Measurements from ENCODE around the gene SMDT1.
A peak's percentile ranks its signal among the peaks of the same experiment; 100 is the strongest.

The SMDT1 gene, protein sequence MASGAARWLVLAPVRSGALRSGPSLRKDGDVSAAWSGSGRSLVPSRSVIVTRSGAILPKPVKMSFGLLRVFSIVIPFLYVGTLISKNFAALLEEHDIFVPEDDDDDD

DNA sequence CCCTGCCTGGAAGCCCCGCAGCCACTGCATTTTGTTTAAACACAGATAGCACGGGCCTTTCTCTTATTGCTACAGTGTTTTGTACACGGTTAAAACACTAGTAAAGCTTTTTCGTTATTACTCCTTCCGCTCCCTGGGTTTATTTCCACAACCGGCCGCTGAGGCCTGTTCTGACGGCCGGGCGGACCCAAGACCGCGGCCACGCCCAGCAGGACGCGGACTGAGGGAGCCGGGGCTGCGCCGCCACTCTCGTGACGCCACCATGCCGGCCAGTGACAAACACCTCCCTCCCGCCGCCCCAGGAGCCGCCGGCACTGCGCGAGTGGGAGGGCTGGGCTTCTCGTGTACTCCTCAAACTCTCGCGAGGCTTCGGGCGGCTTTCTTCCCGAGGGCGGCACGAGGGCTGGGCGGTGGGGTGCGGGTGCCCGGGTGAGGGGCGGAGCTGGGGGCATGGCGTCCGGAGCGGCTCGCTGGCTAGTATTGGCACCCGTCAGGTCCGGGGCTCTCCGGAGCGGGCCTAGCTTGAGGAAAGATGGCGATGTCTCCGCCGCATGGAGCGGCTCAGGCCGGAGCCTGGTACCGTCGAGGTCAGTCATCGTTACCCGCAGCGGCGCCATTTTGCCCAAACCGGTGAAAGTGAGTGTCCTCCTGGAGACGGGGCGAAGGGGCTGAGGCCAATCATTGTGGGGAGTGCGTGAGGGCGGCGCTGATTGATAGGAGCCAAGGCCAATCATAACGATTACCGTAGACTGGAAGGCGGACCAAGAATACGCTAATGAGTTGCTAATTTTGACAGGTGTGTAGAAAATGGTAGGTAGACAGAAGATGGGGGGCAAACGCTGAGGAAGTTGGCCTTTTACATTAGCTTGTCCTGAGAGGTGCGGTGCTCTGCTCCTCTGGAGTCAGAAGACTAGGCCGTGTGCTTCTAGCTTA is at the start of gene SMDT1:
Gene SMDT1, plus strand, starts transcription at position 382 of the 933 bp plus-strand sequence. Its CDS starts 69 bp downstream, at position 451.
- no peaks in the 10 kb centered on the region for H3K9me3 ChIP-seq (ENCODE audit: control insufficient read depth, insufficient read depth, low read length)
- H3K9ac ChIP-seq (ENCODE audit: low read depth, low read length): peak within 1 kb of the TSS; percentile 74
- no peaks in the 10 kb centered on the region for H3K27me3 ChIP-seq (ENCODE audit: control insufficient read depth, insufficient read depth, low read length)
- peak within 1 kb of the TSS; percentile 84 for H3K4me3 ChIP-seq (ENCODE audit: low read depth, low read length)
- H3K4me1 ChIP-seq (ENCODE audit: control insufficient read depth, insufficient read depth, low read length): peaks cover 4% of the 10 kb centered on the region
- H3K36me3 ChIP-seq (ENCODE audit: control insufficient read depth, insufficient read depth, low read length): peaks cover 16% of the 10 kb centered on the region

DNA sequence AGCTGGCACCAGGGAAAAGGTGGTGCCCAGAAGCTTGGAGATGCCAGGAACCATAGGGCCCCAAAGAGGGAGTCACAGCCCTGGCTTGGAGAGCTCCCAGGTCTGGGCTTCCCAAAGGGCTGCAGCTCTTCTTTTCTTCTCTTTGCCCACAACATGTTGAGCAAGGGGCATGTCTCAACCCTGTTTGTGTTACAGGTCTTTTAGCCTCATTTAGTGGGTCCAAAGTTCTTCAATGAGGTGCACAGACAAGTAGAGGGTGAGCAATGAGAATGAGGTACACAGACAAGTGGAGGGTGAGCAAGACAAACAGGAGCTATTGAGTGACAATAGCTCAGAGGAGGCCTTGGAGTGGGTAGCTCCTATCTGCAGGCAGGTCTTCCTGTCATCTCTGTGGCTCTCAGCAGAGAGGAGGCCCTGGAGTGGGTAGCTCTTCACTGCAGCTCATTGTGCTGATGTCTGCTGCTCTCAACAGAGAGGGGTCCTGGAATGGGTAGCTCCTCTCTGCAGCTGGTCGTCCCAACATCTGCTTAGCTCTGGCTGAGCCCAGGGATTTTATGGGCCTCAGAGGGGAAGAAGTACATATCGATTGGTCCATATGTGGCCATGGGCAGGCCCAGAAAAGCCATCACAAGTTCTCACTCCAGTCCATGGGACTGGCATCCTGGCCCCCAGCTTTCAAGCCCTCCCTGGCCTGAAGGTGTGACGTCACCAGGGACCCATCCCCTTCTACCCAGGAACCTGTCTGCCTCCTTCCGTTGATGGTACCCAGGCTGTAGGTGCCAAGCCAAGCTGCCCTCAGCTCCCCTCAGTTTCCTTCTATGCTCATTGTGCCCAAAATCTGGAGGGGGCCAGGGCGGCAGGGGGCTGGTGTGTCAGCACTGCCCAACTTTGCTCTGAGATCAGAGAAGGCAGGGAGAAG is 46.0 kb upstream of the SMDT1 start:
- Histone ChIP-seq H3K4me3 (ENCODE audit: low read depth, low read length) (no peak overlapping the region), H3K4me1 (ENCODE audit: control insufficient read depth, insufficient read depth, low read length) (no peaks in the 10 kb centered on the region), H3K27me3 (ENCODE audit: control insufficient read depth, insufficient read depth, low read length) (no peaks in the 10 kb centered on the region), H3K9me3 (ENCODE audit: control insufficient read depth, insufficient read depth, low read length) (no peaks in the 10 kb centered on the region), H3K9ac (ENCODE audit: low read depth, low read length) (no peak overlapping the region), H3K36me3 (ENCODE audit: control insufficient read depth, insufficient read depth, low read length) (no peaks in the 10 kb centered on the region)

DNA sequence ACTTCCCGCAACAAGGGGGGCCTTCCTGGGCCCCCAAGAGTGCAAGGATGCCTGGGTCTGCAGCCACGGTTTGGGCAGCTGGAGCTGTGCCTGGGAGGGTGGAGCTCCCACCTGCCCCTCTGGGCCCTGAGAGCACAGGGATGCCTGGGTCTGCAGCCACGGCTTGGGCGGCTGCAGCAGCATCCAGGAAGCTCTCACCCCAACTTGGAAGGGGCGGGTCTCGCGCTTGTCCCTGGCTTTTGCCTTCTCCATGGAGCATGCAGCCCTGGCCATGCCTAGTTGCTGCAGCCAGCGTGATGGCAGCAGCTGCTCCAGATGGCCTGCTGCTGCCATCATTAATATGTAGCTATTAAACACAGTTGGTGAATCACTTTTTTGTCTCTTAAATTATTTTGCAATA is 44.2 kb upstream of the SMDT1 start:
- H3K9me3 ChIP-seq (ENCODE audit: control insufficient read depth, insufficient read depth, low read length): no peaks in the 10 kb centered on the region

DNA sequence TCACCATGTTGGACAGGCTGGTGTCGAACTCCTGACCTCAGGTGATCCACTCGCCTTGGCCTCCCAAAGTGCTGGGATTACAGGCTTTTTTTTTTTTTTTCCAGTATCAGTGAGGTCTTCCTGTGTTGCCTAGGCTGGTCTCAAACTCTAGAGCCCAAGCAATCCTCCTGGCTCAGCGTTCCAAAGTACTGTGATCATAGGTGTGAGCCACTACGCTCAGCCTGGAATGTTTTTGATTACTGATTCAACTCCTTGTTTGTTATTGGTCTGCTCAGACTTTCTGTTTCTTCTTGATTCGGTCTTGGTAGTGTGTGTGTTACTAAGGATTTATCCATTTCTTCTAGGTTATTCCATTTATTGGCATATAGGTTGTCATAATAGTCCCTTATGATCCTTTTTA is 40.2 kb upstream of the SMDT1 start:
- H3K9me3 ChIP-seq (ENCODE audit: control insufficient read depth, insufficient read depth, low read length): no peaks in the 10 kb centered on the region
- H3K4me3 ChIP-seq (ENCODE audit: low read depth, low read length): no peak overlapping the region
- H3K9ac ChIP-seq (ENCODE audit: low read depth, low read length): no peak overlapping the region
- no peaks in the 10 kb centered on the region for H3K27me3 ChIP-seq (ENCODE audit: control insufficient read depth, insufficient read depth, low read length)
- H3K4me1 ChIP-seq (ENCODE audit: control insufficient read depth, insufficient read depth, low read length): no peaks in the 10 kb centered on the region
- no peaks in the 10 kb centered on the region for H3K36me3 ChIP-seq (ENCODE audit: control insufficient read depth, insufficient read depth, low read length)

More for the DNA sequence above, 44.2 kb upstream of the SMDT1 start:
- H3K4me3 ChIP-seq (ENCODE audit: low read depth, low read length): no peak overlapping the region
- no peaks in the 10 kb centered on the region for H3K36me3 ChIP-seq (ENCODE audit: control insufficient read depth, insufficient read depth, low read length)
- no peaks in the 10 kb centered on the region for H3K27me3 ChIP-seq (ENCODE audit: control insufficient read depth, insufficient read depth, low read length)
- no peak overlapping the region for H3K9ac ChIP-seq (ENCODE audit: low read depth, low read length)
- H3K4me1 ChIP-seq (ENCODE audit: control insufficient read depth, insufficient read depth, low read length): no peaks in the 10 kb centered on the region

DNA sequence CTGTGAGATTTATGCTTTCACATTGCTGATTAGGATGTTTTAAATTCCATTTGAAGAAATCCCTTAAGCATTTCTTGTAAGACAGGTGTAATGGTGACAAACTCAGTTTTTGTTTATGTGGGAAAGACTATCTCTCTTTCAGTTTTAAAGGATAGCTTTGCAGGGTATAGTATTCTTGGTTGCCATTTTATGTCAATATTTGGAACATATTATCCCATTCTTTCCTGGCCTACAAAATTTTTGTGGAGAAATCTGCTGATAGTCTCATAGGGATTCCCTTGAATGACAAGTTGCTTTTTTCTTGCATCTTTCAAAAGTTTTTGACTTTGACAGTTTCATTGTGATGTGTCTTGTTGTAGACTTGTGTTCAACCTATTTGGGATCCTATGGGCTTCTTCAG is 37.7 kb upstream of the SMDT1 start:
- H3K4me1 ChIP-seq (ENCODE audit: control insufficient read depth, insufficient read depth, low read length): no peaks in the 10 kb centered on the region
- no peaks in the 10 kb centered on the region for H3K27me3 ChIP-seq (ENCODE audit: control insufficient read depth, insufficient read depth, low read length)
- H3K9ac ChIP-seq (ENCODE audit: low read depth, low read length): no peak overlapping the region
- H3K4me3 ChIP-seq (ENCODE audit: low read depth, low read length): no peak overlapping the region
- no peaks in the 10 kb centered on the region for H3K9me3 ChIP-seq (ENCODE audit: control insufficient read depth, insufficient read depth, low read length)
- H3K36me3 ChIP-seq (ENCODE audit: control insufficient read depth, insufficient read depth, low read length): no peaks in the 10 kb centered on the region

DNA sequence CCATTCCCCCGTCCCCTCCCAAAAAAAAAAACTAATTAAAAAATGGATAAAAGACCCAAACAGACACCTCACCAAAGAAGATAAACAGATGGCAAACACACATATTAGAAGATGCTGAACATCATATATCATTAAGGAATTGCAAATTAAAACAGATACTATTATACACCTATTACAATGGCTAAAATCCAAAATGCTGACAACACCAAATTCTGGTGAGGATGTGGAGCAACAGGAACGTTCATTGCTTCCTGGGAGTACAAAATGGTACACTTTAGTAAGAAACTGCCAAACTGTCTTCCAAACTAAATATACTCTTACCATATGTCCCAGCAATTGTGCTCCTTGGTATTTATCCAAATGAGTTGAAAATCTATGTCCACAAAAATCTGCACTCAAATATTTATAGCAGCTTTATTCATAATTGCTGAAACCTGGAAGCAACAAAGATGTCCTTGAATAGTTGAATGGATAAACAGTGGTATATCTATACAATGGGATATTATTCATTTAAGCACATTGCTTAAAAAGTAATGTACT is 28.8 kb upstream of the SMDT1 start:
- H3K4me3 ChIP-seq (ENCODE audit: low read depth, low read length): no peak overlapping the region
- no peaks in the 10 kb centered on the region for H3K36me3 ChIP-seq (ENCODE audit: control insufficient read depth, insufficient read depth, low read length)
- H3K4me1 ChIP-seq (ENCODE audit: control insufficient read depth, insufficient read depth, low read length): no peaks in the 10 kb centered on the region
- no peak overlapping the region for H3K9ac ChIP-seq (ENCODE audit: low read depth, low read length)
- no peaks in the 10 kb centered on the region for H3K9me3 ChIP-seq (ENCODE audit: control insufficient read depth, insufficient read depth, low read length)
- H3K27me3 ChIP-seq (ENCODE audit: control insufficient read depth, insufficient read depth, low read length): no peaks in the 10 kb centered on the region

DNA sequence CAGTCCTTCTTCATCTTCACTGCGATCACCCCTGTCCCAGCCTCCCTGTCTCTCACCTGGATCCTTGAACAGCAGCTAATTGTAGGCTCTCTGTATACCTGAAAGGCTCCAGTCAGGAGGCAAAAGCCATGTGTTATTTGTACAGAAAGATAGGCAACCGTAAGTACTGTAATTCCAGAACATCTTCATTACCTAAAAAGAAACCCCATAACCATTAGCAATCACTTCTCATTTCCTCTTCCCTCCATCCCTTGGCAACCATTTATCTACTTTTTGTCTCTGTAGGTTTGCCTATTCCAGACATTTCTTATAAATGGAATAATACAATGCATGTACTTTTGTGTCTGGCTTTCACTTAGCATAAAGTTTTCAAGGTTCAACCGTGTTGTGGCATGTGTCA is 26.7 kb upstream of the SMDT1 start:
- H3K36me3 ChIP-seq (ENCODE audit: control insufficient read depth, insufficient read depth, low read length): no peaks in the 10 kb centered on the region
- no peaks in the 10 kb centered on the region for H3K4me1 ChIP-seq (ENCODE audit: control insufficient read depth, insufficient read depth, low read length)
- H3K9ac ChIP-seq (ENCODE audit: low read depth, low read length): no peak overlapping the region
- H3K27me3 ChIP-seq (ENCODE audit: control insufficient read depth, insufficient read depth, low read length): no peaks in the 10 kb centered on the region
- H3K4me3 ChIP-seq (ENCODE audit: low read depth, low read length): no peak overlapping the region
- peaks cover 2% of the 10 kb centered on the region for H3K9me3 ChIP-seq (ENCODE audit: control insufficient read depth, insufficient read depth, low read length)

DNA sequence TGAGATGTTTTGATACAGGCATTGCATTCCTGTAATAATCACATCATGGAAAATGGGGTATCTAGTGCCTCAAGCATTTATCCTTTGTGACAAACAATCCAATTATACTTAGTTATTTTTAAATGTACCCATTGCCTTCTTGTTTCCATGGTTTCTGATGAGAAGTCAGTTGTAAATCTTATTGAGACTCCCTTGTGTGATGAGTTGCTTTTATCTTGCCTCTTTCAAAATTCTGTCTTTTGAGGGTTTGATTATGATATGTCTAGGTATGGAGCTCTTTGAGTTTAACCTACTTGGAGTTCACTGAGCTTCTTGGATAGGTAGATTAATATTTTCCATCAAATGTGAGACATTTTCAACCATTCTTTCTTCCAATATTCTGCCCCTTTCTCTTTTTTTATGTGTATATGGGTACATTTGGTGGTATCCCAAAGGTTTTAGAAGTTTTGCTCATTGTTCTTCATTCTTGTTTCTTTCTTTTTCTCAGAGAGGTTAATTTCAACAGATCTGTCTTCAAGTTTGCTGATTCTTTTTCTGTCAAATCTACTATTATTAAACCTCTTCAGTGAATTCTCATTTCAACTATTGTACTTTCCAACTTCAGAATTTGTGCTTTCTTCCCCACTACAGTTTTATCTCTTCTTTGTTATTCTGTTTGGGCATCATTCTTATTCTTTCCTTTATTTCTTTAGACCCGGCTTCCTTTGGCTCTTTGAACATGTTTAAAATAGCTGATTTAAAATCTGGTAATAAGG is 22.6 kb upstream of the SMDT1 start:
- Histone ChIP-seq H3K9ac (ENCODE audit: low read depth, low read length) (no peak overlapping the region), H3K27me3 (ENCODE audit: control insufficient read depth, insufficient read depth, low read length) (no peaks in the 10 kb centered on the region), H3K36me3 (ENCODE audit: control insufficient read depth, insufficient read depth, low read length) (peaks cover 19% of the 10 kb centered on the region), H3K9me3 (ENCODE audit: control insufficient read depth, insufficient read depth, low read length) (peaks cover 2% of the 10 kb centered on the region), H3K4me1 (ENCODE audit: control insufficient read depth, insufficient read depth, low read length) (no peaks in the 10 kb centered on the region), H3K4me3 (ENCODE audit: low read depth, low read length) (no peak overlapping the region)

DNA sequence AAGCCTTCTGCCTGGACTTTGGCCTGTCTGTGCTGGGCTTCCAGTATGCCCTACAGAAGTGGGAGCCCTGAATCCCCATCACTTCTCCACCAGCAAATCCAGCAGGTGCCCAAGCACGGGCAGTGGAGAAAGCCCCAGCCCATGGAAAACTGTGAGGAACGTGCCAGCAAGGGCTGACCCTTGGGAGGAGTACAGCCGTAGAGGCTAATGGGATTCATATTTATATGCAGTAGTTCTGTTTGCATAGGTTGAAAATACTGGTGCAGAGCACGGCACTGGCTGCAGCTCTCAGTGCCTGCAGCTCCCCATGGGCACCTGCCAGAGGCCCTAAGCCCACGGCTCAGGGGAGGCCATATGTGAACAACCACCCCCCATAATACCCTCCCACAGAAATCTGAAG is 19.0 kb upstream of the SMDT1 start:
- H3K36me3 ChIP-seq (ENCODE audit: control insufficient read depth, insufficient read depth, low read length): peaks cover 21% of the 10 kb centered on the region
- H3K4me3 ChIP-seq (ENCODE audit: low read depth, low read length): no peak overlapping the region
- H3K27me3 ChIP-seq (ENCODE audit: control insufficient read depth, insufficient read depth, low read length): no peaks in the 10 kb centered on the region
- H3K9ac ChIP-seq (ENCODE audit: low read depth, low read length): no peak overlapping the region
- peaks cover 6% of the 10 kb centered on the region for H3K4me1 ChIP-seq (ENCODE audit: control insufficient read depth, insufficient read depth, low read length)
- peaks cover 2% of the 10 kb centered on the region for H3K9me3 ChIP-seq (ENCODE audit: control insufficient read depth, insufficient read depth, low read length)

DNA sequence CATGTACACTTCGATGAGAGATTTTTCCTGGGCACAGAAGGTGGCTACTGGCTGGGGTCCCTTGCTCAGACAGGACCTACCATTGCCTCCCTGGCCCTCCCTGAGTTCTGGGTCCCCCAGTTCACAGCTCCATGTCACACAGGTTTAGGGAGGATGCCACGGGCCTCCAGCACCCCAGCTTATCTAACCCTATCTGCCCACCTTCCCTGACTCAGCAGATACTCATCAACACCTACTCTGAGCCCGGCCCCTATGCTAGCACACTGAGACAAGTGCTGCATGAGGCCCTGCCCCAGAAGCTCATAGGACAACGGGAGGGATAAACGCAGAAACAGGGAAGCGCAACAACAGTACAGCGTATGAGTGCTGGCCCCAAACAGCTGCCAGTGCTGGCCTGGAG is 18.5 kb upstream of the SMDT1 start:
- Histone ChIP-seq H3K4me1 (ENCODE audit: control insufficient read depth, insufficient read depth, low read length) (peaks cover 6% of the 10 kb centered on the region), H3K9me3 (ENCODE audit: control insufficient read depth, insufficient read depth, low read length) (peaks cover 2% of the 10 kb centered on the region), H3K4me3 (ENCODE audit: low read depth, low read length) (no peak overlapping the region), H3K9ac (ENCODE audit: low read depth, low read length) (no peak overlapping the region), H3K36me3 (ENCODE audit: control insufficient read depth, insufficient read depth, low read length) (peaks cover 27% of the 10 kb centered on the region), H3K27me3 (ENCODE audit: control insufficient read depth, insufficient read depth, low read length) (no peaks in the 10 kb centered on the region)
